Skeletal muscle cell (primary cell): ENCODE data around the gene UIMC1.

Source experiments
- DNase-seq: peaks from one replicate; pipeline ENCODE4 v3.0.0-alpha.2; 2010; ENCODE audit warnings: low read depth
- H3K4me3 ChIP-seq: 2 replicates; pipeline ENCODE4 v1.5.1; 2011; ENCODE audit warnings: low read depth, mild to moderate bottlenecking, control low read depth, low read length, moderate library complexity

Gene UIMC1

DNA sequence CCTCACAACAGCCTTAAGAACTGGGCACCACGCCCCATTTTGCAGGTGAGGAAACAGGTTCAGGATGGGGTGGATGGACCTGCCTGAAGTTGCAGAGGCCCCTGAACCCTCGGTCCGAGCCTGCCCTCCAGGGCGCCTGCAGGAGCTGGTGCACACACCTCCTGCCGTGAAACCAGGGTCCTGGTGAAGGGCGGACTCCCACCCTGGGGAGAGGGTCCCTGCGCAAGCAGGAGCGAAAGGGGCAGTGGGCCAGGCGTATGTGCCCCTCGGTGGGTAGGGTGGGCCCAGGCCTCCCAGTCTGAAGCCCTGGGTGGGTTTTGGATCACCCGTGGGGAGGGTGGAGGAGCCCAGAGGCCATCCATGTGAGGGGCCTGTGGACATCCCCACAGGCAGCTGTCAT lies 145.3 kb downstream of the UIMC1 start:
- no peak for DNase-seq

DNA sequence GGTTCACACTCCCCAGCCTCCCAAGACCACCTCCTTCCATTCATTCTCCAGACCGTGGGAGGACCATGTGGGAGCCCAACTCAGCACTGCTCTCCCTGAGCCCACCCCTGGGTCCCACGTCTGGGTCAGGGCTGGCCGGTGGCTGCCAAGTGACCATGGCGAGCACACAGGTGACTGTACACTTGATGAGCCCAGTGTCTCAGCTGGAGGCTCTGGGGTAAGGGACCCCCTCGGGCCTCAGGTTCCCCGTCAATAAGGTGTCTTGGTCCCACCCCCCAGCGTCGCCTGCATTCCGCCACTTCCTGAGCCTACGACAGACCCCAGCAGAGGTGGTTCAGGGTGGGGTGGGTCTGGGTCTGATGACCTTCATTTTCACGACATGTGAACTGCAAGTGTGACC lies 146.2 kb downstream of the UIMC1 start:
- H3K4me3 ChIP-seq = no peak overlapping the region
- DNase-seq = no peak

More for the DNA sequence above, 145.3 kb downstream of the UIMC1 start:
- H3K4me3 ChIP-seq = no peak overlapping the region

DNA sequence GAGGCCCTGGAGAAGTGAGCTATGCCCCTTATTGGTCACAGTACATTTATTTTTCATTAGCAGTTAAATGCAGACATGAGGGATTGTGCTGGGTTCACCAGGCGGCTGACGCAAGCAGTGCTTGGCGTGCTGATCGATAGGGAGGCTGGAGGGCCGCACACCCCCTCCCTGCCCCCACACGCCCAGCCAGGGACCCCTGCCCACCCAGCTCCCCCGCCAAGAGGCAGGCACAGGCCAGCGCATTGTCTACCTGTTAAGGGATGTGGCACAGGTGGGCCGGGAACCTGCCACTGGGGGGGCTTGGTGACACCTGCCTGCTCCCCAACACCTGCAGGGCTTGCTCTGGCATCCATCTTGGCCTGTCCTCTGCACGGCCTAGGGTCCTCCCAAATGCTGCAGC lies 146.7 kb downstream of the UIMC1 start:
- H3K4me3 ChIP-seq = no peak overlapping the region
- DNase-seq = no peak

DNA sequence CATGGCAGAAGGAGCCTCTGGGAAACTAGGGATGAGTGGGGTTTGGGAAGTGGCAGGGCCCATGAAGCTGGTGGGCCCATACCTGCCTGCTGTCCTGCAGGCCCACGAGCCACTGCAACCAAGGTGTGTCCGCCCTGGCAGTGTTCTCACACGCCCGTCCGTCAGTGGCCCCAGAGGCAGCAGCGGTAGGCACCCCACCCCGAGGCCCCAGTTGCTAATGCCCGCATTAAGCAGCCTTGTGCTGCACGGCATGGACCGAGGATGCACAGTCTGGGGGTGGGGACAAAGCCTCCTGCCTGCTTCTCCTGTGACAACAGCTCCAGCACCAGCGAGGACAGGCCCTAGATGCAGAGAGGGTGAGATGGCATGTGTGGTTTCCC lies 148.7 kb downstream of the UIMC1 start:
- H3K4me3 ChIP-seq = no peak overlapping the region
- no peak for DNase-seq

DNA sequence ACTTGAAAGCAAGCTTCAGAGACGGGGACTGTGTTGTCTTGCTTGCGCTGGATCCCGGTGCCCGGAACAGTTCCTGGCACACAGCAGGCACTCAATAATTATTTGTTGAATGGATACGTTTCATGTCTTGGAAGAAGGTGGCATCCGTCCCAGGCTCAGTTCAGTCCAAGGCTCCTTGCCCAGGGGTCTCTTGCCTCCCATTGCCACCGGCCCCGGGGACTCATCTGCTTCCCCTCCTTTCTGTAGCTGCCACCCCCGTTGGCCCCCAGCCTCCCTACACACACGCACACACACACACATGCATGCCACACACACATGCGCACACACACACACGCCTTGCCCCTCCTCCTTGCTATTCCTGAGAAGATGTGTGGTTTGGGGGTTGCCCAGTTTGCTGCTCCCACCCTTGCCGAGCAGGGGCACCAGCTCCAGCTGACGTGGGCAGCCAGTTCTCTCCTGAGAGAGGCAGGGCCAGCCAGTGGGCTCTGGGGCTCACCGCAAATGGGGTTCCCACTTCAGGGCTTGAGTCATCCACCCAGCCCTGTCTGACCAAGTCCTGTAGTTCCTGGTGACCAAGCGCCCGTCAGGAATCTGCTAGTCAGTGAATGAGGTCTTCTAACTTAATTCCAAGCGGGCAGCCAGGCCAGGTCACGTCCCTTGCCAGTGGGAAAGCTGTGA lies 149.2 kb downstream of the UIMC1 start:
- DNase-seq = no peak
- no peak overlapping the region for H3K4me3 ChIP-seq

DNA sequence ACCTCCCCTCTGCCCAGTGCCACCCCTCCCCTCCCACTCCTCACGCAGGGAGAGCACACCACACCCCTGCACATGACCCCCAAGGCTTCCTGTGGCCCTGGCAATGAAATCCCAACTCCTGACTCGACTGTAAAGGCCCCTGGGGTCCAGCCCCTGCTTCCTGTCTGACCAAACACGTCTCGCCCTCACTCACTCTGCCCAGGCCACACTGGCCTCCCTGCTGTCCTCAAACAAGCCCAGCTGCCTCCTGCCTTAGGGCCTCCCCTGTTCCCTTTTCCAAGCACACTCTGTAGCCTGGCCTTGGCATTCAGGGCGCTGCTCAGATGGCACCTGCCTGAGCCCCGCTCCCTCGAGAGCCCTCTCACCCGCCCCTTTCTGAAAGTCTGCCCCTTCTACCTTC lies 149.8 kb downstream of the UIMC1 start:
- no peak overlapping the region for H3K4me3 ChIP-seq
- no peak for DNase-seq

DNA sequence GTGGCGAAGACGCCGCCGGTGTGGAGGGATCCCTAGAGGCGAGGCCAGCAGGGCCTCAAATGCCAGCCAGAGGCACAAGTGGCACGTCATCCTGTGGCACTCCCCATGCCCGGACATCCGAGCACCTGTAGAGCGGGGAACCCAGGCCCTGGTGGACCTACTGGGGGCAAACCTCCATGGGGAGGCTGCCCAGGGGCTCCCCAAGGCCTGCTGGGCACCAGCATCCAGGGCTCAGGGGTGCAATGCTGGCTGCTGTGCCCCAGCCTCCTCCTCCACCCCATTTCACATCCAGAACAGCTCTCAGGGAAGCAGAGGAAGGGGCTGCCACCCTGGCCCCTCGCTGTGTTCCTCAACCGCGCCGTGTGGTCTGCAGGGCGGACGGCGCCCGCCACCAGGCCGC lies 151.0 kb downstream of the UIMC1 start:
- DNase-seq = no peak
- H3K4me3 ChIP-seq = no peak overlapping the region
